HG03565 (cell line): ENCODE results near the gene TMEM238L.

ENCODE experiments used
- ATAC-seq: cut with Tn5 transposase; IDR thresholded peaks from one replicate; pipeline ENCODE4 v1.9.1; 2021; ENCODE audit warnings: mild to moderate bottlenecking, moderate library complexity; ENCODE audit not compliant: unreplicated experiment

Gene TMEM238L

DNA sequence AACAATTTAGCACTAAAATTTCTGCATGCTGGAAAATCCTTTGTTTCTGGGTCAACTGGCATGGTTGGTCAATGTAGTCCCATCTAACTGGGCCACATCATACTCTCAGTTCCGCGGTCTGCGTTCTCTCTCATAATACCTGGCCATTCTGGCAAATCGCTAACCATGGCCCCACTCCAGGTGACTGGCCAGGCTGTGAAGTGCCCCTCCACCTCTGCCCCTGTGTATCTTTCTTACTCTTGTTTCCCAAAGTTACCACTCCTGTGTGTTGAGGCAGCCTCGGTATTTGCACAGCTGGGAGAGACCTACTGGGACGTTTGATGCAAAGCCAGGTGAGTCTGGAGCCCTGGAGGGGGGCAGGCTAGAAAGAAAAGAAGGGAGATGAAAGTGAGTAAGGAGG, 2.0 kb upstream of the TMEM238L start:
- no peak for ATAC-seq

DNA sequence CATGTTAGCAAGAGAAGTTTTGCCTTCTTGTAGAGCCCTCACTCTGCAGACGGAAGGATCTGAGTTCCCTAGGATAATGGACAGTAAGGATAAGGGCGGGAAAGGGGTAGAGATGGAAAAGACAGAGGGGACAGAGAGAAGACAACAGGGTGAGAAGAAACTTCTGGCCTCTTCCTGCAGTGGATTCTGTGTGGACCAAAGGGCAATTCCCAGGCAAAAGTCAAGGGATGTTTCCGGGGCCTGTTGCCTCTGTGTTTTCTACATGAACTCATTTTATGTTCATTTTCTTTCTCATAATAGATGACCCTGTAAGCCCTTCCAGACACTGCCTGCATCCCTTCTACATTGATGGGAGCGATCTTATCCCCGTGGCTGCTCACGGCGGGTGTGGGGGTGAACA, 647 bp upstream of the TMEM238L start:
- no peak for ATAC-seq

DNA sequence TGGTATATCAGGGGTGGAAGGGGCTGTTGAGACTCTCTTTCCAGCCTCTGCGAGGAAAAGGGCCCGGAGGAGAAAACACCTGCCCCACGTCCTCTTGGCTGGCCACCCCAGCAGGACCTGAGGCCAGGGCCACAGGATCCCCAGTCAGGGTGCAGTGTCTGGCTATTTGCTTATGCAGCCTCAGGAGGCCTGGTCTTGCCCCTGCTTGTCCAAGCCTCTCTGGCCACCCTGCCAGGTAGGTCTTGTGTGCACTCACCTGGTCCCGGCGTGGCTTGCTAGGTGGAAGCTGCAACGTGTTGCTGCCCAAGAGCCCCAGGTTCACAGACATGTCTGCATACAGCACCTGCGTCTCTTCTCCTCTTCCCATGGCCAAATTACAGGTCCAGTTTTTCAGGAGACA, 549 bp downstream of the TMEM238L start:
- ATAC-seq = no peak

DNA sequence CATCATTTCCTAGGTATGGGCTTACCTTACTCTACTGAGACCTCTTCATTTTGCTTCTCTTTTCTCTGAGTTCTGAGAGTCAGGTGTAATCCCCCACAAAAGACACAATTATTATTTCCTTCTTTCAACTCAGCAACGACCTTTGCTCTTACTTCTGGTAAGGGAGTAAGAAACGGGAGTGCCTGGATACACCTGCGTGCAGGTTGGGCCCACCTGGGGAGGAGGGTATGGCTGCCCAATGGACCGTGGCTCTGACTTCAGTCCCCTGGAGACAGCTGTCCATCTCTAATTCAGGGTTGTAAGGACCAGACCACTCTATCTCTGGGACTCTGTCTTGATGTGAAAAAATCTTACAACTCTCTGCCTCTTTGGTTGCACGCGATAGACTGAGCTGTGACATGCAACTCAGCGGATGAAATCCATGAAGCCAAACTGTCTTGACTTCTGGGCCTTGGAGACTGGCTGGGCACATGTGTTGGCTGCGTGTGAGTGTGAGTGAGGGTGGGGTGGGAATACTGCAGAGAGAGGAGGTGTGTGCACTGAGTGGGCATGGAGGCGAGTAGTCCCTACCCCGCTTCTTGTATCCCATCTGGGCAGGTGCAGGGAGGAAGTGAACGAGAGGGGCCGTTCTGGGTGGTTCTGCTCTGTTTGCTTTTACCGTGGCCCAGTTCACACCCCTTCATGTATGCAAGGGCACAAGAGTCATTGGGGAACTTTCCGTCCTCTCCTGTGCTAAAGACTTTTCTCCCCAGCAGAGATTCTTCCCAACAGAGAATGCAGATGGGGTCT, 1.2 kb downstream of the TMEM238L start:
- no peak for ATAC-seq

DNA sequence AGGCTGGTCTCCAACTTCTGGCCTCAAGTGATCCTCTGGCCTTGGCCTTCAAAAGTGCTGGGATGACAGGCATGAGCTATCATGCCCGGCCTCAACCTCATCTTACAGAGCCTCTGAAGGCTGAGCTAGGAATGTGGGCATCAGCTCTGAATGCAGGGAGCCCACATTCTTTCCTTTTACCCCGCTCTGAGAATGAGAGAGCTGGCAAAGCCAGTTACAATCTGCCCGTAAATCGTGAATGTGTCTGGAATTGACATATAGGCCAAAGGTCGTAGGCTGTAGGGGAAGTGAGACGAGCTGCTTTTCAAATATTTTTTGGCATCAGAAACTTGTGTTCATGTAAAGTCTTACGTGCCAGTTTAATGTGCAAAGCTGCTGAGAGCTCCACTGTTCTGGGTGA, 4.5 kb downstream of the TMEM238L start:
- no peak for ATAC-seq

DNA sequence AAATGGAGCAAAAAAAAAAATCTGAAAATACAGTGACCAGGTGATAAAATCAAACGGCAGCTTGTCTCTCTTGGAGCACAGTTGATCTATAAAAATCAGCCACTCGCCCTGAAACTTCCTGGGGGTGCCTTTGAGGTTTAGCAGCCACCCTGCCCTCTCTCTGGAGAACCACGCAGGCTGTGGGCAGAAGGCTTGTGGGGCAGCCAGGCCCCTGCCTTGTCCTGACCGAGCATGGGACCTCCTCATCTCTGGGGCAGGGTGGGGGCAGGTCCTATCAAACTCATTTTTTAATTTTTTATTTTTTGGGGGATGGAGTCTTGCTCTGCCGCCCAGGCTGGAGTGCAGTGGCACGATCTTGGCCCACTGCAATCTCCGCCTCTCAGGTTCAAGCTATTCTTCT, 5.0 kb downstream of the TMEM238L start:
- no peak for ATAC-seq

DNA sequence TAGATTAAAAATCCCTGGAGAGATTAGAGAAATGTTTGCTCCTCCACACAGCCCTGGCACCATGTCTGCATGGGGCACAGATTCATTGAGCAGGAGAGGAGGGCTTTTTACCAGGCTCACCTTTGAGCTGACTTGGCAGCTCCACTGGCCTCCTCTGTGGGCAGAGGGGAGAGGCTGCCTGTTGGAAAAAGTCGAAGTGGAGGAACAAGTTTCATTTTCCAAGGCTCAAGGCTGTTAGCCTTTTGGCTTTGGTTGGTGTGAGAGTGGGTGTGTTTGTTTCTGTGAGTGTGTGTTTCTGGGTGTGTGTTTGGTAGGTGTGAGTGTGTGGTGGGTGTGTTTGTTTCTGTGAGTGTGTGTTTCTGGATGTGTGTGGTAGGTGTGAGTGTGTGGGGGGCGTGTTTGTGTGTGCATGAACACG, 5.6 kb downstream of the TMEM238L start:
- no peak for ATAC-seq

DNA sequence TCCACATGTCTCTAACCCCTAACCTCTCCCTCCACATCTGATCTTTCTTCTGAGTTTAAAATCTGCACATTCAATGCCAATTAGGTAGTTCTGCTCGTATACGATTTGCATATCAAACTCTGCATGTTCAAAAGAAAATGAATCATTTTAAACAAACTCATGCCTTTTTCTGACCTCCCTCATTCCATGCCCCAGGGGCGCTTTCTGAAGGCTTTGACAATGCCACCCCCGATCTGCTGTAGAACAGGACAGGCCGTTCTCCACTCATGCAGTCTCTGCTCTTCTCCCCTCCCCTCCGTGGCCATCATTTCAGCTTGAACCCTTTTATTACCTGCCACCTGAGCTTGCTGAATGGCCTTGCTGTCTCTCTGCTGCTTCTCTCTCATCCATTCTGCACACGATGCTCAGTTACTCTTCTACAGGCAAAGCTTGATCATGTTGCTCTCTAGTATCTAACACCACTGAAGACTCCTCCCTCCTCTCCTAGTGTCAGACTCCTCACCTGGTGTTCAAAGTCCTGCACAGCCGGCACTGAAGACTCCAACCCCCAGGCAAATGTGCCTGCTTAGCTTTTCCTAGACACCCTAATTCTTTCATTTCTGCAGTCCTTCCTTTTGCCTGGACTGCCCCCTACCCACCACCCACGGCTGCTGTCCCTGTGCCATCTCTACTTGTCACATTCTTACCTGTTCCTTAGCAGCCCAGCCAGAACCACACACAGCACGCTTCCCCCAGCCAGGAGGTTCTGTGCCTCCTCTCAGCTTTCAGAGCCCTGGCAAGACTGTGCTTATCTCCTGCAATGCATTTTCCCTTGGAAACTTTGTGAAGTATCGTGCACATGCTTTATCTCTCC, 6.2 kb downstream of the TMEM238L start:
- no peak for ATAC-seq

DNA sequence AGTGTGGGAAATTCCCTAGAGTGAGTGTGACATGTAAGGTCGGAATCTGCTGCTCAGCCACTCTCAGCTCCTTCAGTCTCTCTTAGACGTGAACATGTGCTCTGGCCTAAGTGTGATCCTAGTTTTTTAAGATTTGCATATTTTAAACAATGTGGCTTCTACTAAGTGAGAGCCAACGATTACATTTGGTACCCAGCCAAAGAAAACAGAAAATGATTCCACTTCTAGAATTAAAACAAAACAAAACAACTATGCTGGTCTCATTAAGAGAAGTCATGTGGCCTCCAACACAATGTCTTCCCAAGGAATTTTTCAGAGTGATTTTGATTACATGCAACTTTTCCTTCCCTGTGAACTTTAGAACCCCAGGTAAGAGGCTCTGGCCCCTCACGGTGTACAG, 10.1 kb downstream of the TMEM238L start:
- no peak for ATAC-seq

DNA sequence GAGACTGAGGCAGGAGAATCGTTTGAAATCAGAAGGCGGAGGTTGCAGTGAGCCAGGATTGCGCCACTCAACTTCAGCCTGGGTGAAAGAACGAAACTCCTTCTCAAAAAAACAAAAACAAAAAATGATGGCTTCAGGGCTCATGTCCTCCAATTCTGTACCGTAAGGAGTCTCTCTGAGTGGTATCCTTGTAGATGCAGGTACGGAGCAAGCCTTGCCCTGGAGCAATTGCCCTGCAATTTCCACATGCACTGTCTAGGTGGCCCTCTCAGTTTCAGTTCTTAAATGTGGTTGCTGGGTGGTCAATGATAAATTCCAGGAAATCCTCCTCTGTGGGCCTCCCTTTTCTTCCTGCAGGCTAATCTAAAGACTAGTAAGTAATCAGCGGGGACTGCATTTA, 10.6 kb downstream of the TMEM238L start:
- ATAC-seq = no peak

DNA sequence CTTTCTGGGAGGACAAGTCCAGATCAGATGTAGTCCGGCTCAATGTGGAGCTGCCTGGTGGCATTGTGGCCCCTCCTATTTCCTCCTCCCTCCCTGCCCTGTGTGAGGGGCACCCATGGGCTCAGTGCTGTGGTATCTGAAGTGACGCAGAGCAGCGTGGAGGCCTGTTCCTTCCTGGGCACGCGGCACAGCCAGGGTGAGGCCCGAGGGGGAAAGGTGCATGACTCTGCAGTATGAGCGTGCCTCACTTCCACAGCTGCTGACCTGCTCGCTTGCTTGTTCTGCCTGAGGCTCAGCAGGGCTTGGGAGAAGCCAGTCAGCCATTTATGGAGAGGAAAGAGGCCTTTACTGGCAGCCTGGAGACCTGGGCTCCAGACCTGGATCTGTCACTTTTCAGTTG, 11.7 kb downstream of the TMEM238L start:
- ATAC-seq = no peak

DNA sequence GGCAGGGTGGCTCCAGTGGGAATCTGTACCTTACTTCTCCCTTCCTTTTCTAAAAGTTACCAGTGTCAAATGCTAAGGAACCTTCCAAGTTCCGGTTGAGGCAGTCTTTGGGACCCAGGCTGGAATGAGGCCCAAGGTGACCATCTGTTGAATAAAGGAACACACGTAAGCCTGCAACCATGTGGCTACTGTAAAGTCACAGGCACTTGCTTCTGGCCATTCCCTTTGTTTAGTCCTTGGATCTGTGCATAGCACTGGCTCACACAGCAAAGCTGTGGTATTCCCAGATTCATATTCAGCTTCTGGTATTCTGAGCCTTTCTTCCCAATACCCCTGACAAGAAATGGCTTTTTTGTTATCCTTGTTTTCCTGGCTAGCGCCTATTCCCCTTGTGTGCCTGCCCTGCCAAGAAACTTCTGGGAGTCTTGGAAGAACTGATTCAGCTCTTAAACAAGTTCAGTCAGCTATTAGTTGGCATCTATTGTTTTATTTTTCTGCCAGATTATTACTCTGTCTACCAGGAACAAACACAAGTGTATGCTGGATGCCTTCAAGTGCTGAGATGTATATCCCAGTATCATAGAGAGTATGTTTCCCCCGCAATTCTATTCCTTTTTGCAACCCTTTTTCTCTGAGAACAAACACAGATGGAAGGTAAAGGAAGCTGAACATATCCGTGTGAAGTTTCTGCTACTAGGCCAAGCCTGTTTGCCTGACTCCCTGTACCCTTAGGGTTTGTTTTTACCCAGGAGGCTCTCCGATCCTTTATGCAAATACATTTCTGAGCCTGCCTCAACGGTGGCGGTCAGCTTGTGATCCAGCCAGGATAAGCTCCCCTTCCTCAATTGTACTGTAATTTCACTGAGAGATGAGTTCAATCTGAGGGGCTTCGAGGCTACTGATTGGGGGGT, 13.2 kb downstream of the TMEM238L start:
- no peak for ATAC-seq

DNA sequence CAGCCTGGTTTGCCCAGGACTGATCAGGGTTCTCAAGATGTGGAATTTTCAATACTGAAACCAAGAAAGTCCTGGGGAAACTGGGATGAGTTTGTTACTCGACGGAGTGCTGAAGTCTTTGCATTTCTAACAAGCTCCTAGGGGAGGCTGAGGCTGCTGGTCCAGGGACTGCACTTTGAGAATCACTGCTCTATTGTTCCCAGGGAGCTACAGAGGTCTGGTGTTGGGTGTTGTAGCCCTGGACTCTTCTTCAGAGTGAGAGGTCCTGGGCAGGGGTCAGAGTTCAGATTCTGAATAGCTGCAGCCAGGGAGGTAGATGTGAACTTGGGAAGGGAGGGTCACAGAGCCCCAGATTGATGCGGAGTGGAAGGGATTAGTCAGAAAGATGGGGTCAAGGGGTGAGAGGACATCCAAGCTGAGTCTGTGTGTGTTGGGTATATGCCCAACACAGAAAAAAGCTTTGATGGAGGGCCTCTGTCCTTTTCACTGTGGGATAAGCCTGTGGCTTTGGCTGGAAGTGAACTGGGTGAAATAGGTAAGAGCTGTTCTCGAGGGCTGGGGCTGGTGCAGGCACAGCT, 14.1 kb downstream of the TMEM238L start:
- ATAC-seq = no peak

DNA sequence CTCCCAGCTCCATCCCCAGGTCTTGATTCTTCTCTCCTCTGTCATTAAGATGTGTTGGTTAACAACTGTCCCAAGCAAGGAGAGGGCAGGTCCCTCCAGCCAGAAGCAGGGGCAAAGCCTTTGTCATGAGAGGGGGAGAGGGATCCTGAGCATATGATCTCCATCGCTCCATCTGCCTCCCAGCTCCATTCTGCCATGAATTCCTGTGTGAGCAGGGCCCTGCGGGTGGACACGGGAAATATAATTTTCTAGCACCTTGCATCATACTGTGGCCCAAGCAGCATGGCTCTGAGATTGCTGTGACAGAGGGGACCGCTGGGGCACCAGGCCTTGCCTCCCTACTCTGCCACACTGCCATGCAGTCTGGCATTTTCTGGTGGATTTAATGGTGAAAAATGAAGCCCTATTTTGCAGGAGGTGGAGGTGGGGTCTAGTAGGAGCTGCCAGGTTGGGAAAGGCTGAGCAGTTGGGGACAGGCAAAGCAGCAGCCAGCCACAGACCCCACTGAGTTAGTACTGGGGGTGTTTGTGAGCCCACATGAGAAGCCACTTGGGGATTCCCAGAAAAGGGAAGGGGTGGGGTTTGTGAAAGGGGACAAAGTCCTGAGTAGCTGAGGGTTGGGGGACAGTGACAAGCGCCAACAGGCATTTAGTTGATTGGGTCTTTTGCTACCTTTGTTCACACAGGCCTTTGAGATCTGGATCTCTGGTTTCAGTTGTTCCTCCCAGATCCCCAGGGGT, 16.4 kb downstream of the TMEM238L start:
- no peak for ATAC-seq

DNA sequence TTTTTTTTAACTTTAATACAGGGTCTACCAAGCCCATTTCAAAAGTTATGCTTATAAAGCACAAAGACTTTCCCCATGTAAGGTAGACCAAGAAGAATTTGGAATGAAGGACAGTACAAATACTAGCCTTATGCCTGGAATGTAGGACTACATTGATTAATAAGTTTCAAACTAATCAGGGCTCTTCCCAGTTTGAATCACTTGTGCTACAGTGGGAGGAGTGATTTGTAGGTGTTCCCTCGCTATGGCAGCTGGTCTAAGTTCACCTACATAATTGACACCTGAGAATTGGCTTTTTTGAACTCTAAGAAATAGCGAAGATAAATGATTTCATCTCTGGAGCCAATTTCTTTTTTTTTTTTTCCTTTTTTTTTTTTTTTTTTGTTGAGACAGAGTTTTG, 18.6 kb downstream of the TMEM238L start:
- no peak for ATAC-seq

DNA sequence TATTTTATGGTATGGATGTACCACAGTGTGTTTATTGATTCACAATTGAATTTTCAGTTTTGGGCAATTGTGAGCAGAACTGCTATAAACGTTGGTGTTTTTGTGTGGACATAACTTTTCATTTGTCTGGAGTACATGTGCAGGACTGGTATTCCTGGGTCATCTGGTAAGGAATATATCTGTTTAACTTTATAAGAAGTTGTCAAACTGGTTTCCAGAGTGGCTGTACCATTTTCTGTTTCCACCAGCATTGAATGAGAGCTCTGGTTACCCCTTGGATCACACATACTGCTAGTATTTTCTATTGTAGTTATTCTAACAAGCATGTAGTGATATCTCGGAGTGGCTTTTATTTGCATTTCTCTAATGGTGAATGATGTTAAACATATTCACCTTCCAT, 24.3 kb downstream of the TMEM238L start:
- no peak for ATAC-seq

DNA sequence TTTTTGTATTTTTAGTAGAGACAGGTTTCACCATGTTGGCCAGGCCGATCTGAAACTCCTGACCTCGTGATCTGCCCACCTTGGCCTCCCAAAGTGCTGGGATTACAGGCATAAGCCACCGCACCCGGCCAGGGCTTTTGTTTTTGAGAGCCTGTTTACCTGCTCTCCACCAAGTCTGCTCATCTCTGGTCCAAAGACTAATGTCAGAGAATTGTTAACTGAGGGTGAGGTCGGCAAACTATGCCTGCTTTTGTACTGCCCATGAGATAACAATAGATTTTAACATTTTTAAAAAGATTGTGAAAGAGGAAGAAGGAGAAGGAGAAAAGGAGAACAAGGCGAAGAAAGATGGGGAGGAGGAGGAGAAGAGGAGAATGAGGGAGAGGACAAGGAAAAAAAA, 26.0 kb downstream of the TMEM238L start:
- no peak for ATAC-seq

DNA sequence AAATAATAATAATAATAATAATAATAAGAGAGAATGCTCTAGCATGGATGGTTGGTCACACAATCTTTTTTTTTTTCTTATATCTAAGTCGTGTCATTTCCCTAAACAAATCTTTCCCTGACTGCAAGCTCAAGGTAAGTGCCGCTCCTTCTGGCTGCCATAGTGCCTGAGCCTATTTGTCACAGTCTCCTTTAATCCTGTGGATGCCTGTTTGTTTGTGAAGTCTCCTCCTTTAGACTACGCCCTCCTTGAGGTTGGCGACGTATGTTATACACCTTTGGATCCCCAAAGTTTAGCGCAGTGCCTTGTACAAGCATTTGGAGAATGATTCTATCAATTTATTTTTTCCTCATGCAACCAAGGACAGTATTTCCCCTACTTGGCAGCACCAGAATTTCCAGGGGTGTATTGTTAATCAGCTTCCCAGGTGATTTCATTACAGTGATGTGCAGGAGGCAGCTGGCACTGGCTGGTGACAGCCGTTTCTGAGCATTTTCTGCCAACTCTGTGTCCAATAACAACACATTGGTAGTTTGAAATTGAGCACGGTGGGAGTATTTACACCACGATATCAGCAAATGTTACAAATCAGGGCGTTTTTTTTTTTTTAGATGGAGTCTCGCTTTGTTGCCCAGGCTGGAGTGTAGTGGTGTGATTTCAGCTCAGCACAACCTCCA, 26.6 kb downstream of the TMEM238L start:
- ATAC-seq = no peak

DNA sequence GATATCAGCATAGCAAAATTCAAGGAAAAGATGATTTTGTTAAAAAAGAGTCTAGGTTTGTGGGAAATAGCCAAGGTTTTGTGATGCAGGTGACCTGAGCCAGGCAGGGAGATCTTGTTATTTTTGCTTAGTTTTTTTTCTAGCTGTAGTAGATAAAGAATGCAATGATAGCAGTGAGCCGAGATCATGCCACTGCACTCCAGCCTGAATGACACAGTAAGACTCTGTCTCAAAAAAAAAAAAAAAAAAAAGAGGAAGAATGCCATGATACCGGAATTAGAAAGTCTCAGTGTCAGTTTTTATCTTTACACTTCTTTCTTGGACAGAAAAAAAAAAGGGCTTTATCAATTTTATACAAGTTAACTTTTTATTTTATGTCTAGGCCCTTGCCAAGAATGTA, 27.5 kb downstream of the TMEM238L start:
- ATAC-seq = no peak
